Lower leg skin (tissue), 4 donors: ENCODE results near the gene SPAAR. TPM values are rescaled to one million over a fixed set of nuclear protein-coding genes. Genes with fewer than 3 reads are reported as not detected.
A peak's percentile ranks its signal among the peaks of the same experiment; 100 is the strongest.
"Not testable (repeated sequence)": the region's sequence is repeated elsewhere in the genome, so short reads cannot be mapped to it uniquely, and the experiment has no call there.

Experiments
- DNase-seq, 2 donors: peaks; one replicate each; pipeline ENCODE4 v3.0.0-alpha.2; 2019; ENCODE audit warnings: low spot score in 2 of 2
- H3K4me3 ChIP-seq: fragments of 200-600 bp; sonication (generic); 2 replicates; pipeline ENCODE4 v1.5.1; 2017; ENCODE audit warnings: mild to moderate bottlenecking, low read depth; ENCODE audit not compliant: poor library complexity, severe bottlenecking
- POLR2A ChIP-seq, 2 donors: fragments of 450-650 bp; IDR thresholded peaks; one replicate each; pipeline ENCODE4 v1.6.1; 2016 to 2017; ENCODE audit warnings: antibody characterized with exemption in 2 of 2, mild to moderate bottlenecking in 1 of 2, moderate library complexity in 1 of 2
- WGBS, 2 donors: methylation state at CpG; one replicate each; pipeline ENCODE4 v1.1.5; 2018; 5-methylcytosine and 5-hydroxymethylcytosine counted together
- intact Hi-C: fragments of 100-400 bp; cut with DNase I; formaldehyde crosslinking; loops from one replicate; pipeline ENCODE4 v1.15.0; 2023; ENCODE audit warnings: low total_unique reads
- total RNA-seq, 4 donors: library from RNA; depleted of rRNA; stranded (reverse); fragments of >200 nt; gene quantifications; one replicate each; pipeline ENCODE4 v1.1.0, GENCODE V29; 2016
- TF ChIP-seq, protein P1 (sequence below), 3 donors: fragments of 450-650 bp; IDR thresholded peaks; one replicate each; pipeline ENCODE4 v1.5.1; 2016; ENCODE audit warnings: antibody characterized with exemption in 3 of 3, mild to moderate bottlenecking in 3 of 3, moderate library complexity in 2 of 3

Gene SPAAR
- total RNA-seq, 4 donors from 2014 or later: 0.66 to 1.5 (median 0.95) TPM

DNA sequence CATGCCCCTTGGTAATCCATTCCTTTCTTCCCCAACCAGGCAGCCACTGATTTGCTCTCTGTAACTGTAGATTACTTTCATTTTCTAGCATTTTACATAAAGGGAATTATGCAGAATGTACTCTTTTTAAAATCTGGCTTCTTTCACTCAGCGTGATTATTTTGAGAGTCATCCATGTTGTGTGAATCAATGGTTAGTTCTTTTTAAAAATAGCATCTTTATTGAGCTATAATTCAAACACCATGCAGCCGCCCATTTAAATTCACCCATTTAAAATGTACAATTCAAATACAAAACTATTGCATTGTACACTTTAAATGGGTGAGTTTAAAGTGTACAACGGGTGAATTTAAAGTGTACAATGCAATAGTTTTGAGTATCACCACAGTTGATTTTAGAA is 36.8 kb upstream of the SPAAR start:
- TF ChIP-seq, protein P1, sequence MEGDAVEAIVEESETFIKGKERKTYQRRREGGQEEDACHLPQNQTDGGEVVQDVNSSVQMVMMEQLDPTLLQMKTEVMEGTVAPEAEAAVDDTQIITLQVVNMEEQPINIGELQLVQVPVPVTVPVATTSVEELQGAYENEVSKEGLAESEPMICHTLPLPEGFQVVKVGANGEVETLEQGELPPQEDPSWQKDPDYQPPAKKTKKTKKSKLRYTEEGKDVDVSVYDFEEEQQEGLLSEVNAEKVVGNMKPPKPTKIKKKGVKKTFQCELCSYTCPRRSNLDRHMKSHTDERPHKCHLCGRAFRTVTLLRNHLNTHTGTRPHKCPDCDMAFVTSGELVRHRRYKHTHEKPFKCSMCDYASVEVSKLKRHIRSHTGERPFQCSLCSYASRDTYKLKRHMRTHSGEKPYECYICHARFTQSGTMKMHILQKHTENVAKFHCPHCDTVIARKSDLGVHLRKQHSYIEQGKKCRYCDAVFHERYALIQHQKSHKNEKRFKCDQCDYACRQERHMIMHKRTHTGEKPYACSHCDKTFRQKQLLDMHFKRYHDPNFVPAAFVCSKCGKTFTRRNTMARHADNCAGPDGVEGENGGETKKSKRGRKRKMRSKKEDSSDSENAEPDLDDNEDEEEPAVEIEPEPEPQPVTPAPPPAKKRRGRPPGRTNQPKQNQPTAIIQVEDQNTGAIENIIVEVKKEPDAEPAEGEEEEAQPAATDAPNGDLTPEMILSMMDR (IDR thresholded peaks at IDR 0.05): no peak
- TF ChIP-seq POLR2A (IDR thresholded peaks at IDR 0.05): no peak
- WGBS, 2 donors: 75 to 78% methylated on average over 3 of the region's 3 CpGs
- intact Hi-C loops: loop anchor here (10.0 kb wide), 1 partner anchor 728 kb away; no protein-coding TSS in a partner anchor
- no peak overlapping the region for H3K4me3 ChIP-seq
- no peak for DNase-seq

DNA sequence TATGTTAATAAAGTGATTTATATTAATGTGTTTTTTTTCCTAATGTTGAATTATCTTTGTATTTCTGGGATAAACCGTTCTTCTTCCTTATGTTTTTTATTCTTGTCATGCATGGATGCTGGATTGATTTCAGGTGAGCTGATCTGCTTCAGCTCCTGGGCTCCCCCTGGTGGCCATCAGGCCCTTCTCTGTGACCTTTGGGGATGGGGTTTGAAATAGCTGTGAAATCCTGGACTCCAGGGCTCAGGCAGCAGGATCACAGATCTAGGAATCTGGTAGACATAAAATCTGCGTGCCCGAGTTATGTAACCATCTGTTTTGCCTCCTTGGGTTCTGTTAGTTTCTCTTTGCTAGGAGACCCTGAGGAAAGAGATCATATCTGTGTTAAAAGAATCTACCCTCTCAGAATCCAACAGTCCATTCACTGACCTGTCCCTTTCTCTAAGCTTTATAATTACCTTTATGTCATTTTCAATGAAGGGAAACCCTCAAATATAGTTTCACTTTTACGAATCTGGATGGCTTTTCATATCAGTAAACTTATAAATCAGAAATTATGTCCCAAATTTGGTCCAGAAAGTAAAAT is 26.9 kb upstream of the SPAAR start:
- DNase-seq: peak; percentile 81 to 97
- intact Hi-C loops: loop anchor here (5.0 kb wide), 1 partner anchor 90 kb away; the partner anchor contains the start of gene NPR2
- 1% methylated on average over 4 of the region's 4 CpGs for WGBS, 2 donors

DNA sequence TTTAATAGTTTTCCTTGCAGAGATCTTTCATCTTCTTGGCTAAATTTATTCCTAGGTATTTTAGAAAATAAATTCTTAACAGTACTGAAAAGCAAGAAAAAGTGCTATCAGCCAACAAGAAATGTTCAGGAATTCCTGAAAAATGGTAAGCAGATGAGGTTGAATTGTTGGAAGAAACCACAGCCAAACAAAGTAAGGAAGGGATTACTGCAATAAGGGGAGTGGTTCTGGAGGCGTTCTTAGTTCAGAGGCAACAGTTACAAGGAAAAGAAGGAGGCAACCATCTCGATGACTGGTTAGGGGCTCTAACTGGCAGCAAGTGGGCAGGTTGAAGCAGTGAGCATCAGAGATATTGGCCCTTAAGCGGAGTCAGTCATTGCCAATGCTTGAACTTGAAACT is 26.3 kb upstream of the SPAAR start:
- WGBS, 2 donors: 47 to 50% methylated on average over 3 of the region's 3 CpGs
- TF ChIP-seq, protein P1 (IDR thresholded peaks at IDR 0.05): no peak
- TF ChIP-seq POLR2A (IDR thresholded peaks at IDR 0.05): no peak
- DNase-seq: no peak
- no peak overlapping the region for H3K4me3 ChIP-seq
- intact Hi-C loops: loop anchor here (5.0 kb wide), 1 partner anchor 91 kb away; the partner anchor contains the start of gene NPR2

More for the DNA sequence above, 26.9 kb upstream of the SPAAR start:
- H3K4me3 ChIP-seq: no peak overlapping the region
- TF ChIP-seq, protein P1 (IDR thresholded peaks at IDR 0.05): peak in 1 of 3 donors; percentile 73
- TF ChIP-seq POLR2A (IDR thresholded peaks at IDR 0.05): no peak

DNA sequence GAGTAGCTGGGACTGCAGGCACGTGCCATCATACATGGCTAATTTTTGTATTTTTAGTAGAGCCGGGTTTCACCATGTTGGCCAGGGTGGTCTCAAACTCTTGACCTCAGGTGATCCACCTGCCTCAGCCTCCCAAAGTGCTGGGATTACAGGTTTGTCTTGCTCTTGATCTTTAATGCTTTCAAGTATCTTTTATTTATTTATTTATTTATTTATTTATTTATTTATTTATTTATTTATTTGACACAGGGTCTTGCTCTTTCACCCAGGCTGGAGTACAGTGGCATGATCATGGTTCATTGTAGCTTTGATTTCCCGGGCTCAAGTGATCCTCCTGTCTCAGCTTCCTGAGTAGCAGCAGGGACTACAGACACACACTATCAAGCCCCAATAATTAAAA is 24.4 kb upstream of the SPAAR start:
- not testable (repeated sequence) for DNase-seq, H3K4me3 ChIP-seq
- intact Hi-C loops: loop anchor here (5.0 kb wide), 1 partner anchor 93 kb away; the partner anchor contains the start of gene NPR2
- 91 to 93% methylated on average over 3 of the region's 3 CpGs for WGBS, 2 donors

DNA sequence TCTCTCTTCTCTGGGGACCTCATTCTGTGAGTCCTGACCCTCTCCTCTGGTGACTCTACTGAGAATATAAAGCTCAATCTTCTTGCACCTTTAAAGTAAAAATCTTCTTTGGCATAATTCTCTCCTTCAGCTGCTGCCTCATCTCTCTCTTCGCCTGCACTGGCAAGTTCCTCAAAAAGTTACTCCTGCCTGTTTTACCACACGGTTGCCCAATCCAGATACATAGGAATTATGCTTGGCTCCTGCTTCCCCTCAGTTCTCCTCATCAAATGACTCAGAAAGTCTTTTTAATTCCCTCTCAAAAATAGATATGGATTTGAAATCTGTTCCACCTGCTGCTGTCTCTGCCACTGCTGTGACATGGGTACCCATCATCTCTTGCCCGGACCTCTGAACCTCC is 17.6 kb upstream of the SPAAR start:
- H3K4me3 ChIP-seq: no peak overlapping the region
- DNase-seq: no peak
- WGBS, 2 donors: 59 to 65% methylated on average over 3 of the region's 3 CpGs
- intact Hi-C loops: no loop called here
- TF ChIP-seq, protein P1 (IDR thresholded peaks at IDR 0.05): no peak
- no peak for TF ChIP-seq POLR2A (IDR thresholded peaks at IDR 0.05)

DNA sequence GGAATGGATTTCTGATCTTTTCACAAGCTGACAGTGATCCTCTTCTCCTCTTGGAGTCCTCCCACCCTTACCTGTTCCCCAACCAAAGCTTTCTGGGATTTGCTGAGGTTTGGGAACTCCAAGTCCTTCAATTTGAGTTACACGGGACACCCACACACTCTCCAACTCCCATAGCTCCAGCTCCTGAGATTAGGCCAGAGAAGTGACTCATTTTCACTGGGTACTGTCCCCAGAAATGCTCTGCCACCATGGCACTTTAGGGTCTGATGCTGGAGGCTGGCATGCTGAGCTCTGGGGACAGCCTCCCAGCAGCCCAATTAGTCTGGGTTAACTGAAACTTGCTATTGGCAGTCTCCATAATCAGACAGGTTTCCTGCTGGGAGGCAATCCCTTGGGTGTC is 17.2 kb upstream of the SPAAR start:
- TF ChIP-seq, protein P1 (IDR thresholded peaks at IDR 0.05): no peak
- no peak for TF ChIP-seq POLR2A (IDR thresholded peaks at IDR 0.05)
- 87 to 93% methylated on average over 1 of the region's 1 CpG for WGBS, 2 donors
- intact Hi-C loops: no loop called here

More for the DNA sequence above, 17.2 kb upstream of the SPAAR start:
- DNase-seq: no peak
- no peak overlapping the region for H3K4me3 ChIP-seq
